Measurements from ENCODE around the gene METAP2. TPM values are rescaled to one million over a fixed set of nuclear protein-coding genes. Genes with fewer than 3 reads are reported as not detected.

Gene METAP2
- total RNA-seq, 1 donor from 2014 or later = 54.0 TPM

- peaks cover 7% of the 10 kb centered on the region for H3K9me3 ChIP-seq
- H3K36me3 ChIP-seq = no peaks in the 10 kb centered on the region
- DNase-seq (no peak), ATAC-seq (no peak)
- intact Hi-C loops (cut with DNase I) = no loop called here
- H3K4me1 ChIP-seq = peaks cover 14% of the 10 kb centered on the region
- H3K4me3 ChIP-seq = no peak overlapping the region
- peaks cover 9% of the 10 kb centered on the region for H3K27me3 ChIP-seq (ENCODE audit: low read depth)
- TF ChIP-seq CTCF (IDR thresholded peaks at IDR 0.05) = no peak
- no peak overlapping the region for H3K27ac ChIP-seq
These were observed 72.0 kb downstream of the METAP2 start for GRCh38 chr12:95545731-95546490.

GRCh38 chr12:95546491-95546813 lies 72.5 kb downstream of the METAP2 start:
- DNase-seq = no peak
- Histone ChIP-seq H3K4me3 (no peak overlapping the region), H3K9me3 (peaks cover 7% of the 10 kb centered on the region), H3K4me1 (peaks cover 14% of the 10 kb centered on the region), H3K27me3 (ENCODE audit: low read depth) (peaks cover 9% of the 10 kb centered on the region), H3K27ac (no peak overlapping the region), H3K36me3 (no peaks in the 10 kb centered on the region)
- intact Hi-C loops (cut with DNase I) = no loop called here
- TF ChIP-seq CTCF (IDR thresholded peaks at IDR 0.05) = no peak
- ATAC-seq = no peak

- Histone ChIP-seq H3K27me3 (ENCODE audit: low read depth) (peaks cover 9% of the 10 kb centered on the region), H3K4me3 (peak overlapping the region; percentile 71), H3K36me3 (no peaks in the 10 kb centered on the region), H3K27ac (peak overlapping the region; percentile 86), H3K4me1 (peaks cover 14% of the 10 kb centered on the region), H3K9me3 (peaks cover 7% of the 10 kb centered on the region)
- intact Hi-C loops (cut with DNase I) = no loop called here
- ATAC-seq (peak; percentile 75 to 77), DNase-seq (no peak)
- no peak for TF ChIP-seq CTCF (IDR thresholded peaks at IDR 0.05)
These were observed 73.6 kb downstream of the METAP2 start for GRCh38 chr12:95547522-95548055.

- TF ChIP-seq CTCF (IDR thresholded peaks at IDR 0.05) = no peak
- intact Hi-C loops (cut with DNase I) = no loop called here
- peak overlapping the region; percentile 71 for H3K4me3 ChIP-seq
- ATAC-seq (peak; percentile 71 to 72), DNase-seq (peak; percentile 62)
- peaks cover 7% of the 10 kb centered on the region for H3K9me3 ChIP-seq
- peaks cover 9% of the 10 kb centered on the region for H3K27me3 ChIP-seq (ENCODE audit: low read depth)
- H3K36me3 ChIP-seq = no peaks in the 10 kb centered on the region
- H3K4me1 ChIP-seq = peaks cover 14% of the 10 kb centered on the region
- peak overlapping the region; percentile 86 for H3K27ac ChIP-seq
These were observed 74.1 kb downstream of the METAP2 start for GRCh38 chr12:95548056-95548538.

GRCh38 chr12:95548539-95549391 lies 74.8 kb downstream of the METAP2 start:
- no peak for TF ChIP-seq CTCF (IDR thresholded peaks at IDR 0.05)
- DNase-seq (peak; percentile 76), ATAC-seq (peak; percentile 94 to 95)
- Histone ChIP-seq H3K36me3 (no peaks in the 10 kb centered on the region), H3K4me3 (peak overlapping the region; percentile 71), H3K27me3 (ENCODE audit: low read depth) (peaks cover 9% of the 10 kb centered on the region), H3K9me3 (peaks cover 7% of the 10 kb centered on the region), H3K27ac (peak overlapping the region; percentile 86), H3K4me1 (peaks cover 14% of the 10 kb centered on the region)
- intact Hi-C loops (cut with DNase I) = no loop called here
